UCSD-AML1 (cell line): ENCODE data around the gene DDX10.

Experiments used
- DNase-seq: peaks from one replicate; lab custom pipeline; 2025; ENCODE audit not compliant: unreplicated experiment; lab: John Stamatoyannopoulos, UW

DDX10 gene

DNA sequence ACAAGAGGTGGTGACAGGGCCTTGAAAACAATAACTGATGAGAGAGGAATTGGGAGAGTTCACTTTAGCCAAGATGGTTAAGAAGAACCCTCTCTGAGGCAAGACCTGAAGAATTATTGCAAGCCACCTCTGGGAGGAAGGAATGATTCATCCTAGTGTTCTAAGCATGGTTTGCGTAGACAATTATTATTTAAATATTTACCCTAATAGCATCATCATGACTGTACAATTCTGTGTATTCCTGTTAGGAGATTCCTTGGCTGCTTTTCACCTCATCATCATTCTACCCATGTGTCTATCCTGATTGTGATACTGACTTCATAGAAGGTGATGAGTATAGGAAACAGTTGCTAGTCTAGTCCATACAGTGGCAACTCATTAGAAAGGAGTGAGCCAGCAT lies 264.4 kb downstream of the DDX10 start:
- no peak for DNase-seq

DNA sequence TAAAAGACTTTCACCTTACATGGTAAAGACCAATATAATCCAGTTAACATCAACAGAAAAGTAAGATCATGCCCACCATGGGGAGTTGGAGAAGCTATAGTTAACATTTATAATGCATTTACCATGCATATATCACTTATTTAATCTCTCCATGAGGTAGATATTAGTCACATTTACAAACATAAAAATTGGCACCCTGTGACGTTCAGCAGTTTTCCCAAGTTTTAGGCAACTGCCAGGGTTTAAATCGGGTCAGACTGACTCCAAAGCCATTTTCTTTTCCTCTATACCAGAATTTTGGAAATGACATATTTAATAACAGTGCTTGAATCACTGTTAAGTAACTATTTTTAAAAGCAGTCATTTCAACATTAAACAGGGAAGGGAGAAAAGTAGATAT lies 266.3 kb downstream of the DDX10 start:
- DNase-seq, result no peak

DNA sequence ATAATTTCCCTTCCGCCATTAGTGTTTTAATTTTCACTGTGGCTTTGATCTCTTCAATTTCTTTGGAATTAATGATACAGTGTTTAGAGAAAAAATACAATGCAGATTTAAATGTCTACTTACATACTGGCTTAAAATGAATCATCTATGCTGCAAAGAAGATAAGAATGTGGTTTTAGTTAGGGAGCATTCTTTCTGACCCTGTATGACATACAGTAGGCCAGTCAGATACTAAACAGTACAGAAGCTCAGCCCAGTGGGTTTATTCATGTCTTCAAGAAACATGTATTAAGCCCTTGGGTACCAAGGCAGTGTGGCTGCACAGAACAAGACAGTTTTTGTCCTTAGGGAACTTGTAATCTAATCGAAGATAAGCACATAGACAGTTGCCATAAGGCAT lies 268.8 kb downstream of the DDX10 start:
- no peak for DNase-seq

DNA sequence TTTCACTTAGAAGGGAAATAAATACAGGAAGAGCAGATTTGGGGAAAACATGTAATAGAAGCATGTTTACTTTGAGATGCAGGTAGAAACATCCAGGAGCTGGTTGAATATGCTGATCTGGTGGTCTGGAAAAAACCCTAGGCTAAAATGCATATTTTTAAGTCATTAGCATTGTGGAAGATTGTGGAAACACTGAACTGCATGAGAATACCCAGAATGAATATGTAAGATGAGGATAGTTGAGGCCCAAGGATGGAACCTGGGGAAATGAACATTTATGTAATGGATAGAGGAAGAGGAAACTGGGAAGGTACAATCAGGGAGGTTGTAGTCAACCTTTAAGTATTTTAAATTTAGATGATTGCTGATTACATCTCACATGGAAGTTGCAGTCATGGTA lies 269.4 kb downstream of the DDX10 start:
- no peak for DNase-seq

DNA sequence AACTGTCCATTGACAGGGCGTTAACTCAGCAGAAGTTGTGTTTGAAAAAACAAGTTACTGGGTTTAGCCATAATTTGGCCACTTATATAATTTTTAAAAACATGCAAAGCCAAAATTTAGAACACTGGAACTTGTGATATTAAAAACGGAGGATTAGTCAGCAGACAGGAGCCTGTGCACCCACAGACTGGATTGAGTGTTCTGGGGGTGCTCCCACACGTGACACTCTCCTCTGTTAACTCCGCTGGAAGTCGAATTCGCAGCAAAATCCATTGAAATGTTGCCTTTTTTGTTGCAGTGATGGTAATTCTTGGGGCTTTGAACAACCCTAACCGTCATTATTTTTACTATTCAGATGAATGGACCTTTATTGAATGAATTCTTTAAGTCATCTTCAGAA lies 269.8 kb downstream of the DDX10 start:
- DNase-seq, result no peak

DNA sequence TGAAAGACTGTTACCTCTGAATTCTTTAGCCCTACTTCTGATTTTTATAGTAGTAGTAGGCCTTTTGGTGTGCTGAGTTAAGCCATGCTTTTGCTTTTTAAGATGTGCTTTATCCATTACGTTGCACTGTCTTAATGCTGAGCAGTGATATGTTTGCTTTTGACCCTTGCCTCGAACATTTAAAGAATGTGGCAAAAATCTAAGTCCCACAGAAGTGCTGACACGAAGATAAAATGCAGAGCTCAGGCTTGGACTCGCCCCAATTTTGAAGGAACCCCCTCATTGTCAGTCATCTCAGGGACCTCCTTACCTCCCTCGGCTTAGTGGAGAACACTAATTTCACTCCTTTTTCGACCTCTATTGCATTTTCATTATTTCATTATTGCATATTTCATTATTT lies 272.9 kb downstream of the DDX10 start:
- DNase-seq, result no peak

DNA sequence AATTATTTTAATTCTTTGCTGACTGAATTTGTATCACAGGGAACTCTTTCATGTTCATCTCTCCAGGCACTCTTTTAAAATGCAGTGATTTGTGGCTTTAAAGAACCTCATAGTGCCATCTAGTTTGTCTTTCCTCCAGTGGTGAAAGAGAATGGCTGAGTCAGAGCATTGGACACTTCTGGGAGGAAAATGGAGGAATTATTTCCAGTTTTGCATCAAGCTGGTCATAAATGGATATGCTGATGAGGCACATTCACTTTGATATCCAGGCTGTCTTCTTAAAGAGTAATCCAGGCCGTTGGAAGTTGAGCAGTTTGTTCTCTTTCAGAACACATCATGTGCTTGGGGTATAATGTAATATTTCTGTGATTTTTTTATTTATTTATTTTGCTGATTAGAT lies 273.7 kb downstream of the DDX10 start:
- no peak for DNase-seq

DNA sequence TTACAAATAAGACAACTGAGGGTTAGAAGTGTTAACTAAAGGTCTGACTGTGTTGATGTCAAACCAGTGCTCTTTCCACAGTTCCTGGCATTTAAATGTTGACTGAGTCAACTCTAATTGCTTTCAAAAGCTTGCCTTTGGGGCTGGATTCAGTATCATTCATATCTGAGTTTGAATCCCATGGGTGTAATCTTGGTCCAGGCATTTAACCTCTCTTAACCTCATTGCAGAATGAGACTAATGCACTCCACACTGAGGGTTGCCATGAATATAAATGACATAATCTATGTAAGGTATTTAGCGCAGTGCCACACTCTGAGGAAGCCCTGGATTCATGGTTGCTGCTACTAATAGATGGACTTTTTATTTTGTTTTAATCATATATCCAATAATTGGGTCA lies 274.3 kb downstream of the DDX10 start:
- no peak for DNase-seq

DNA sequence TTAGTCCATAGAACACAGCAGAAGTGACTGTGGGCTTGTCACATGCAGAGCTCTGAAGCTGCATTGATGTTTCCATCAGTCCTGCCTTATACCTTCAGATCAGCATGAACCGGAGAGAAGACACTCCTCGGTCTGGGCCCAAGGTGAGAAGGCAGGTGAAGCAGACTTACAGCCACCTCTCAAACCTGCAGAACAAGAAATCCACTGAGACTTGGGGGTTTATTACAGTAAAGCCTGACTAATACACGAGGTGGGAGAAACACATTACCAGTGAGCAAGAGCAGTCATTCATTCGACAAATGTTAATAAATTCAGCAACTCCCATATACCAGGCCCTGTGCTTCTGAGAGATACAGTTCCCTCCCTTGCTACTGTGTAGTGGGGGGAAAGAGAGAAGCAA lies 279.0 kb downstream of the DDX10 start:
- no peak for DNase-seq

DNA sequence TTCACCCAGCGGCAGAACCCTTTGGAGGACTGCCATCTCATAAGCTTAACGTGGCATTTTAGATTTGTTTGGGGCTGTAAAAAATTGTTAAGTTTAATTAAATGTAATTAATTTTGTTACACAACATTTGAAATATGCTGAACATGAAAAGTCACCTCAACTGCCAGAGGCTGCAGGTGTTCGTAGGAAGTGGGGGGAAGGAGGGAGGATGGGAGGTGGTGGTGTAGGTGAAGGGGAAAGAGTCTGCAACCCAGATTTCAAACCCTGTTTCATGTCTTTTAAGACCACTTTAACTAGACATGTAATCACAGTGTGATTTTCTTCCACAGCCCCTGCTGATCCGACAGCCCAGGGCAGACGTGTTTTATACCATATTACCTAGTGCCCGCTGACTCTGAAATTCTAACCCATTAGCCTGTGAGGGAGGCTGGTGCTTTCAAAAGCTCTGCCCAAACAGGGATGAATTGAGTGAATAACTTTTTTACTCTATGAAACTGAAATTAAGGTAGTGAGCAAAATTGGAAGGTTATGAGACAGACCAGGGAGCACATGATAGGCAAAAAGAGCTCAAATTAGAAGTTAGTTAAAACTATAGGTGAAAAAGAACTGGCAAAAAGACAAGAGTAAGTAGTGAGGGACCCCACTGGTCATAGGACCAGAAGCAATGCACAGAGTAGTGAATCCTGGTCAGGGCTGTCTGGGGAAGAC lies 279.8 kb downstream of the DDX10 start:
- DNase-seq, result no peak

DNA sequence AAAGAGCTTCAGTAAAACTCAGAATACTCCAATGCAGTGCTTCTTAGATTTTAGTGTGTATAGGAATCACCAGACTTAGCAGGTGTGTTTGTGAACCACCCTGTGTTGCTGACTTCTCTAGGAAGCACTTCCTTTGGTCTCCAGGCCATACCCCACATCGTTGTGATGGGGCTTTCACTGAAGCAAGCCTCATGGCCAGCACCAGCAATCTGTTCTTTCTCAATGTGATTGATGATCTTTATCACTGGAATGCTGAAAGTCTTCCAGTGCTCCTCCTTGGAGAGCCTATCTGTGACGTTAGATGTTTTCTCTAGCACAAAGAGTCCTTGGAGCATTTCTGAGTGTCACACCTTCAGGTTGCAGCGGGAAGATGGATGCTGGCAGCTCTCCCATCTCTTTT lies 280.5 kb downstream of the DDX10 start:
- DNase-seq, result no peak

DNA sequence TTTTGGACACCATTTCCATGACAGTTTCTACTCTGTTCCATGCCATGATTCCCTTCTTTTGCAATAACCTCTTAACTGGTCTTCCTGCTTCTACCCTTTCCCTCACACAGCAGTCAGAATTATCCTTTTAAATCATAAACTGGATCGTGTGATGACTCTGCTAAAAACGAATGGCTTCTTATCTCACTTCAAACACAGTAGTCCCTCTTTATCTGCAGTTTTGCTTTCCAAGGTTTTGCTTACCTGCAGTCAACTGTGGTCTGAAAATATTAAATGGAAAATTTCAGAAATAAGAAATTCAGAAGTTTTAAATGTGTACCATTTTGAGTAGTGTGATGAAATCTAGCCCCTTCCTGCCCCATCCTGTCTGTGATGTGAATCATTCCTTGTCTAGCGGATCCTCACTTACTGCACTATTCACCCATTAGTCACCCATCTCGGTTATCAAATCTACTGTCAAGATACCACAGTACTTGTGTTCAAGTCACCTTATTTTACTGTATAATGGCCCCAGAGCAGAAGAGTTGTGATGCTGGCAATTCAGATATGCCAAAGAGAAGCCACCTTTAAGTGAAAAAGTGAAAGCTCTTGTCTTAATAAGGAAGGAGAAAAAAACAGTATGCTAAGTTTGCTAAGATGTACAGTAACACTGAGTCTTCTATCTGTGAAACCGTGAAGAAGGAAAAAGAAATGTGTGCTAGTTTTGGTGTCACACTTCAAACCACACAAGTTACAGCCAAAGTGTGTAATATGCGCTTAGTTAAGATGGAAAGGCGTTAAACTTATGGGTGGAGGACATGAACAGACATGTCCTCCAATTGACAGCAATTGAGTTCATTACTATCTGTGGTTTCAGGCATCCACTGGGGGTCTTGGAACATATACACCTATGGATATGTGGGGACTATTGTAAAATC lies 283.0 kb downstream of the DDX10 start:
- no peak for DNase-seq

DNA sequence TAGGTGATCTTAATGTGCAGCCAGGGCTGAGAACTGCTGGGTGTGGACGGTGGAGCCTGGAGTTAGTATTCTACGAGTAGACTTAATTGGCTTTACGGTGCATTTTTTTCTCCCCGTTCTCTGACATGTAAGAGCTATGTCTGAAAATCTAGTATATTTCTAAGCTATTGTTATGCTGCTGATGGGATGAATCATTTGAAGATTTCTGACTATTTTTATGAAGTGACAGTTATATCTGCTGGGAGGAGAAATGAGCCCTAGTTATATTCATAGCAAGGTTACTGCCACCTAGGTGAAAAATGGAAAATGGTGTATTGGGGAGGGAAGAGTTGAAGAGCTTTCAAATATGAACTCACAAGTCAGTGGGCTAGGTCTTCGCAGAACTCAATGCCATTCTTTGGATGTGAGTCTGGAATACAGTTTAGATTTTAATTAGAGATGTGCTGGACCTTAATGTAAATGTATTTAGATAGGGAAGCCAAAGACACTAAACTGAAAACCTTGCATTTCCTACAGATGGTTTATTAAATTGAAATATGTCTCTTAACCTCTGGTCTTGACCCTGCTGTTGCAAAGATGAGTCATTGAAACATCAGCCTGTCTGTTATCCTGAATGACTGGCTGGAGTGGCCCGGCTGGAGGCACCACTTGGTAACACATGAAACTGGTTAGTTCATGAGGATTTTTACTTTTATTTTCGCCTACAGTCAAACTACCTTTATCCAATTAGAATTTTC lies 293.7 kb downstream of the DDX10 start:
- DNase-seq, result no peak

DNA sequence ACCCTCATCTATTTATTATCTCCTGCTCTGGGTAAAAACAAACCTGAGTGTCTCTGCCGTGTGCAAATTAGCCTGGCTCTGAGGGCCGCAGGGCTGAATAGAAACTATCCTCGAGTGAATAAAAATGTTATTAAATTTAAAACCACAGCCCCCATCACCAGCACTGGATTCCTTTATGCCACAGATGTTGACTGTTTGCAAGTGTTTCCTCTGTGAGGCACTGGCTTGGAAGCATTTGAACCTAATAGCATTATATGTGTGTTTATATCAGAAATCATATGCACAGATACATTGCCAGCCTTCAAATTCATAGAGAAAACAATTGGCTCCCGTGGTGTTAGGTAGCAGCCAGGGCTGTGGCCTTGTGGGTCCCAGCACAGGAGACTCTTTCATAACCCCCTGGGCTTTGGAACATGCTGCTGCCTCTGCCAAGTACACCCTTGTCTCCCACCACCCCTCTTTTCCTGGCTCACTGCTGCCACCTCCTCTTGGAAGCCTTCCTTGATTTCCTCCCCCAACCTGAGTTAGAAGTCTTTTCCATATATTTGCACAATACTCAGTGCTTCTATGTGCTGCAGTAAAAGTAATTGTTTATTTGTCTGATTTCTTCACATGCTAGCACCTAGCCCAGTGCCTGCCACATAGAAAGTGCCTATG lies 294.4 kb downstream of the DDX10 start:
- DNase-seq, result no peak

DNA sequence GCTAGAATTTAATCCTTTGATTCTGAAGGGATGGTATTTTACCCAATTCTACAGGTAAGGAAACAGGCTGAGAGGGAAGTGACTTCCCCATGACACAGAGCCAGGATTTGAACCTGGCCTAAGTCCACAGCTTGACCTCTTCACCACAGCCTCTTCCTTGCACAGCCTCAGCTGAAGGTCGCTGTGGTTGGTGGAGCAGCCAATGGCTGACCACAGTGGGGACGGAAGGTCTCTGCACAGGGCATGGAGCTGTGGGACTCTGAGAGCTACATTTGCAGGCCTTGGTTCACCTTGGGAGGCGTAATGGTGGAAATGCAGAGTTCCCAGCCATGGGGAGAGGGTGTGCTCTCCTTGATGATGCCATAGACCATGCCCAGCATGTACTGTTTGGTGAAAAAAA lies 295.0 kb downstream of the DDX10 start:
- no peak for DNase-seq

DNA sequence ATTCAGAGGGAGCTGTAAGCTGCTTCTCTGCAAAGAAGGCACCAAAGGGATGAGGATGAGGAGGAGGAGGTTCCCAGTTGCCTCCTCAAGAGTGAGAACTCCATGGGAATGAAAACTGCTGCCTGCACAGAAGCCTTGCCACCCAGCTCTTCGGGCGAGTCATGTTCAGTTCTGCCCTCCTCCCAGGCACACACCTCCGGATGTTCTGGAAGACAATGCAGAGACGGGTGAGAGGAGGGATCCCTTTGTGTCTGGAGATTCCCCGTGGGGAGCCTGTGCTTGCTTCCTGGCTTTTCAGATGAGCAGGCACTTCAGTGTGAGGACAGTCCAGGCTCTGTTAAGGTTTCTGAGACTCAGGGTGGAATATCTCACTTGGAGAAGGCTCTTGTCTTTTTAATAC lies 295.6 kb downstream of the DDX10 start:
- no peak for DNase-seq

DNA sequence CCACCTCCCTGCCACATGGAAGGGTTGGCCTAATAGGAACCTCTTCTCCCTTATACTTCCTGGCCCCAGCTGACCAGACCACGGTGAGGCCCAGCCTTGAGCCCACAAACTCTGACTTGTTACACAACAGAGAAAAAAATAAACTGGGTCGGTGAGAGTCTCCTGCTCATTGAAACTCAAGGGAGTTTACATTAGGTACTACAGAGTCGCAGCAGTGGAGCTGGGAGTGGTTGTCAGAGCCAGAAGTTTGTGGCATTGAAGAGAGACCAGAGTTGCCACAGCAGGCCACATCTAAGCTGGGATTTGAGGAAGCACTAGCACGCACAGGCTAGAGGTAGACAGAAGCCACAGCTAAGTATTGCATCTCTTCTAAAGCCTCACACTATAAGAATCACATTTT lies 296.2 kb downstream of the DDX10 start:
- DNase-seq, result no peak

DNA sequence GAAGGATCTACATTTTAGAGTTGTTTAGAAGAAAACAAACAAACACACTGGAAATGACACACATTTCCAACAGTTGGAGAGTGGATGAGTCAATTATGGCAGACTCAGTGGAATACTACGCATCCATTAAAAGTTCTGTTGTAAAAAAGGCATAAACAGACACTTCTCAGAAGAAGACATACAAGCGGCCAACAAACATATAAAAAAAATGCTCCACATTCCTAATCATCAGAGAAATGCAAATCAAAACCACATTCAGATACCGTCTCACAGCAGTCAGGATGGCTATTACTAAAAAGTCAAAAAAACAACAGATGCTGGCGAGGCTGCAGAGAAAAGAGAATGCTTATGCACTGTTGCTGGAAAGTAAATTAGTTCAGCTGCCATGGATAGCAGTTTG lies 298.2 kb downstream of the DDX10 start:
- DNase-seq, result no peak

DNA sequence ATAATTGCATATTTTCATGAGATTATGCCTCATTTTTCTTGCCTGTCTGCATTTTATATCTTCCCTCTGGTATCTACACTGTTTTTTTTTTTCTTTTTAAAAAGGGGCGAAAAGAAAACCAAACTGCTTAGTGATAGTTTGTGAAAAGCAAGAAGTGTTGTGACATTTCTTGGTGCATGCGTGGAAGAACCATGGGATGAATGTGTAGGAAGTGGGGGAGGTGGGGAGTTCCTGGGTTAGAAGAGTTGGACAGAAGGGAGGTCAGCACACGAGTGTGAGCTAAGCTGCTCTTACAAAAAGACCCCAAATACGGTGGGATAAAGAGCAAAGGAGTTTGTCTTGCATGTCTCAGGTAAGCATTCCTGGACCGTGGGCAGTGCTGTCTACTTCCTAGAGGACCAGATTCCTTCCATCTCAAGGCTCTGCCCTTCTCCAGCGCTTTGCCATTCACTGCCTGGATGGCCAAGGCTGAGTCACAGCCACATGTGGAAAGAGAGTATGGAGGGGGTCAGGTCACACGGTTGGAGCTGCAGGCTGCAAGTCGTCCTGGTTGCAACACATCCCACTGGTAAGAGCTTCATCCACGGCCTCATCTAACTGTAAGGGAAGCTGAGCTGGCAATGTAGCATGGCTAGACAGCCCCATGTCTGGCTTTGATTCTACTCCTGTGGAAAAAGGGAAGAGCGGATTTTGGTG lies 300.6 kb downstream of the DDX10 start:
- no peak for DNase-seq

DNA sequence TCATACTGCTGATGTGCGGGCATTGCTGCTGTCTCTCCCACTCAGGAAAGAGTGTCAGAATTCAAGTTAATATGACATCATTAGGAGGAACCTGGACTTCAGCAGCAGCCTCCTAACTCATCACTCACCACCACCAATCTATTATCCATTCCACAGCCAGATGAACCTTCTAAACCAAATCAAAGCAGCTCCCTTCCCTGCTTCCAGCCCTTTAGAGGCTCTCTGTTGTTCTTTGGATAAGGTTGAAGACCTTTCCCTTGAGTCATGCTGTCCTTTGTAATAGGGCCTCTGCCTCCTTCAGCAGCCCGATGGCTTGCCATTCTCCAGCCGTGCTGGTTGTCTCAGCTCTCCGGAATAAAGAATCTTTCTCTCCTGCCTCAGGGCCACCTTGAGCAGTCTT lies 301.3 kb downstream of the DDX10 start:
- no peak for DNase-seq

DNA sequence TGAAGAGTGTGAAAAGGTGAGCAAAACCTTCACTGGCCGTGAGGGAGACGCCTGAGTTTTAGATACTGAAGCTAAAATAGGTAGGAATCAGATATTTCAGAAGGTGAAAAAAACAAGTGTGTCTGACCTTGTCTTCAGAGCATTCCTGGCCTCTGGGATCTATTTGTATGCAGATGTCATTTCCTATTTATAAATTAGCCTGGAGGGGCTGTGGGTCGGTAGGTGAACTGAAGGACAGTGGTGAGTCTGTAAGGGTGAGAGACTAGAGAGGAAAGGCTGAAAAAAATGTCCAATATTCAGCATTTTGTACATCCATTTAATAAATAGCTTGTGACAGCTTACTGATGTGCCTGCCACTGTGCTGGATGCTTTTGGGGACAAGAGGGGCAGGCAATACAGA lies 302.1 kb downstream of the DDX10 start:
- no peak for DNase-seq
